Peyer's patch (tissue), 4 donors: Measurements from ENCODE around the gene SPATA13.

Experiments
- CTCF ChIP-seq, 6 experiments: fragments of 450-650 bp in 4 of 6; fragments of 200-600 bp in 2 of 6; sonication (generic) in 1 of 6; IDR thresholded peaks; one replicate each; pipeline ENCODE4 v1.5.1; 2017 to 2019; ENCODE audit warnings: antibody characterized with exemption in 6 of 6, mild to moderate bottlenecking in 3 of 6, moderate library complexity in 1 of 6
- POLR2A ChIP-seq, 2 donors: fragments of 450-650 bp; IDR thresholded peaks; one replicate each; pipeline ENCODE4 v1.5.1; 2017; ENCODE audit warnings: antibody characterized with exemption in 2 of 2, mild to moderate bottlenecking in 2 of 2, moderate library complexity in 2 of 2

GRCh38 chr13:24203273-24203672 is 42.8 kb downstream of the SPATA13 start:
- TF ChIP-seq CTCF (IDR thresholded peaks at IDR 0.05) (no peak), POLR2A (IDR thresholded peaks at IDR 0.05) (no peak)
